Ramos (cell line): ENCODE measurements around the gene SLC6A4.

Experiments
- in situ Hi-C: fragments of 300-500 bp; cut with MboI; formaldehyde crosslinking; loops from one replicate; pipeline ENCODE4 v1.14.3; 2022; ENCODE audit warnings: low sequenced_read_pairs; ENCODE audit not compliant: unreplicated experiment

SLC6A4 gene

GRCh38 chr17:30235386-30236296 is at the start of gene SLC6A4:
SLC6A4 (minus strand) TSS chr17:30235697; CDS start chr17:30221958, 13,739 bp downstream.
- in situ Hi-C loops: no loop called here

- in situ Hi-C loops: no loop called here
These were observed 43.7 kb upstream of the SLC6A4 start for GRCh38 chr17:30279156-30279555.

GRCh38 chr17:30278032-30278431 is 42.5 kb upstream of the SLC6A4 start:
- in situ Hi-C loops: no loop called here

GRCh38 chr17:30275911-30276310 is 40.4 kb upstream of the SLC6A4 start:
- in situ Hi-C loops: no loop called here

GRCh38 chr17:30274887-30275286 is 39.4 kb upstream of the SLC6A4 start:
- in situ Hi-C loops: no loop called here

- in situ Hi-C loops: no loop called here
These were observed 37.9 kb upstream of the SLC6A4 start for GRCh38 chr17:30273373-30273772.

- in situ Hi-C loops: no loop called here
These were observed 35.6 kb upstream of the SLC6A4 start for GRCh38 chr17:30271102-30271501.

- in situ Hi-C loops: no loop called here
These were observed 32.1 kb upstream of the SLC6A4 start for GRCh38 chr17:30267625-30268024.

GRCh38 chr17:30263552-30264333 is 28.2 kb upstream of the SLC6A4 start:
- in situ Hi-C loops: no loop called here

- in situ Hi-C loops: no loop called here
These were observed 21.4 kb upstream of the SLC6A4 start for GRCh38 chr17:30256756-30257506.

GRCh38 chr17:30254150-30254549 is 18.7 kb upstream of the SLC6A4 start:
- in situ Hi-C loops: no loop called here

GRCh38 chr17:30253312-30253711 is 17.8 kb upstream of the SLC6A4 start:
- in situ Hi-C loops: no loop called here

- in situ Hi-C loops: no loop called here
These were observed 16.4 kb upstream of the SLC6A4 start for GRCh38 chr17:30251931-30252330.

- in situ Hi-C loops: no loop called here
These were observed 14.0 kb upstream of the SLC6A4 start for GRCh38 chr17:30249460-30249859.

GRCh38 chr17:30248786-30249185 is 13.3 kb upstream of the SLC6A4 start:
- in situ Hi-C loops: no loop called here

- in situ Hi-C loops: no loop called here
These were observed 11.0 kb upstream of the SLC6A4 start for GRCh38 chr17:30246460-30246859.

GRCh38 chr17:30244853-30245385 is 9.4 kb upstream of the SLC6A4 start:
- in situ Hi-C loops: no loop called here

- in situ Hi-C loops: no loop called here
These were observed 8.1 kb upstream of the SLC6A4 start for GRCh38 chr17:30243568-30243967.

- in situ Hi-C loops: no loop called here
These were observed 7.5 kb upstream of the SLC6A4 start for GRCh38 chr17:30243002-30243401.

- in situ Hi-C loops: no loop called here
These were observed 5.6 kb upstream of the SLC6A4 start for GRCh38 chr17:30241051-30241450.
